Tongue (tissue), 2 donors: ENCODE results near the gene RABGGTA. TPM values are rescaled to one million over a fixed set of nuclear protein-coding genes. Genes with fewer than 3 reads are reported as not detected.

ENCODE experiments used
- DNase-seq: peaks from one replicate; pipeline ENCODE4 v3.0.0-alpha.2; 2015
- total RNA-seq: library from RNA; depleted of rRNA; stranded (reverse); fragments of >200 nt; gene quantifications from one replicate; pipeline ENCODE4 v1.2.3, GENCODE V29; 2014

The RABGGTA gene
- total RNA-seq, 1 donor from 2014 or later, result 16.5 TPM

GRCh38 chr14:24279301-24280186 lies 8.1 kb upstream of the RABGGTA start:
- no peak for DNase-seq

- no peak for DNase-seq
Measured at GRCh38 chr14:24278424-24278823, 7.0 kb upstream of the RABGGTA start.

DNA sequence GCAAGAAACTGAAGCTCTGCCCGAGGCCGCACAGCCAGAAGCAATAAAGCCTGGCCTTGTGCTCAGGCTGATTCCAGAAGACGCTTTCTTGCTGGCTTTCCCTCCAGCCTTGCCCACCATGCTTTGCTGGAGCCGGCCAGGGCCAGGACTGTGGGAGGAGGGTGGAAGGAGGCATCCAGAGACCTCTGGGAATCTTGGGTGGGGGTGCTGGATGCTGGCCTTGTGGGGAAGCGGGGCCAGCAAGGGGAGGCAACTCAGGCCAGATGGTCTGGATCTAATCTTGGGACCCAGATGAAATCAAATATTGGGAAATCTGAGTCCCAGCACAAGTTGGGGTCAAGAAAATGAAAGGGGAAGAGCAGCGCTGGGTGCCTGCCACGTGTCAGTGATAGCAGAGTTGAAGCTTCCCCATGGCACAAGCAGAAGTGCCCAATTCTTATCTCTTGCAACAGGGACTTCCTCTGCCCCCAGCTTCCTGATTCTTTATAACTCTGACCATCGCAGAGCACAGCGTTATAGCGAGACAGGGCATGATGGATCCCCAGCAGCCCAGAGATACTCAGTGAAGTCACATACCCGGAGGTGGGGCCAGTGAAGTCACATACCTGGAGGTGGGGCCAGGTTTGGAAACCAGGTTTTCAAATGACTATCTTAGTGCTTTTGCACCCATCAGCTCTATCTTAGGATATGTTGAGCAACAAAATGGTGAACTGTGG lies 6.4 kb upstream of the RABGGTA start:
- no peak for DNase-seq

GRCh38 chr14:24277071-24277470 lies 5.7 kb upstream of the RABGGTA start:
- DNase-seq, result no peak

GRCh38 chr14:24274101-24274543 lies 2.7 kb upstream of the RABGGTA start:
- no peak for DNase-seq

DNA sequence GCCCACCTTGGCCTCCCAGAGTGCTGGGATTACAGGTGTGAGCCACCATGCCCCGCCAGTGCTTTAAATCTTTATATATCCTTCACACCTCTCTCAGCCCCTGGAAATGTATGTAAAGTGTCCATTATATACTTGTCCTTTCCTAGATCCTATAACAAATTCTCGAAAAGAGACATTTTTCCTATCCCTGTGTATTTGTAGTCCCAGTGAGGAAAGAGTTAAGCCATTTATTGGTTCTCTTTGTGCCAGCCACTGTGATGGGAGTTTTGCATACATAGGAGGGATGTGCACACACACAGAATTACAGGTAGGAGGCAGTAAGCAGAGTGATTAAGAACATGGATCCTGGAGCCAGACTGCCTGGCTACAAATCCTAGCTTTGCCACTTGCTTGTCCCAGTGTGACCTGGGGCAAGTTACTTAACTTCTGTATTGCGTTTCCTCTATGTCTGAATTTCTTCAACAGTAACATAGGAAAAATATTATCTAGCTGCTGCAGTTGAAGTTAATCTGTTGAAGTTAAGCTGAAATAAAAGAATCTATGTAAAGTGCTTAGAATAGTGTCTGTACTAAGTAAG lies 2.1 kb upstream of the RABGGTA start:
- DNase-seq, result no peak

DNA sequence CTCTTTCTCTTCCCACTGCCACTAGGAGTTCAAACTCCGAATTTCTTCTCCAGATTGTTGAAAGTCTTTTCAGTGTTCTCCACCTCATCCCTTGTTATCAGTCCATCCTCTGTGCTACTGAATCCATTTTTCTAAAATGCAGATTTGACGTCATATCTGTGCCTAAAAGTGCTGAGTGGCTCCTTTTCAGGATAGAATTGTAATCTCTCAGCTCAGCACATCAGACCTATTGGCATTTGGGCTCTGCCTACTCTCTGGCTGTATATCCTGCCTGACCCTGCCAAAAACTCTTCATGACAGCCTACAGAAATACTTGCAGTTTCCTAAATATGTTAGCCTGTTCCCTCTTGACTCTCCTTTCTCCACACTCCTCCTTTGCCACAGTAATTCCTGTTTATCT lies 1.1 kb upstream of the RABGGTA start:
- DNase-seq, result no peak

GRCh38 chr14:24271834-24272263 lies 452 bp upstream of the RABGGTA start:
- no peak for DNase-seq

DNA sequence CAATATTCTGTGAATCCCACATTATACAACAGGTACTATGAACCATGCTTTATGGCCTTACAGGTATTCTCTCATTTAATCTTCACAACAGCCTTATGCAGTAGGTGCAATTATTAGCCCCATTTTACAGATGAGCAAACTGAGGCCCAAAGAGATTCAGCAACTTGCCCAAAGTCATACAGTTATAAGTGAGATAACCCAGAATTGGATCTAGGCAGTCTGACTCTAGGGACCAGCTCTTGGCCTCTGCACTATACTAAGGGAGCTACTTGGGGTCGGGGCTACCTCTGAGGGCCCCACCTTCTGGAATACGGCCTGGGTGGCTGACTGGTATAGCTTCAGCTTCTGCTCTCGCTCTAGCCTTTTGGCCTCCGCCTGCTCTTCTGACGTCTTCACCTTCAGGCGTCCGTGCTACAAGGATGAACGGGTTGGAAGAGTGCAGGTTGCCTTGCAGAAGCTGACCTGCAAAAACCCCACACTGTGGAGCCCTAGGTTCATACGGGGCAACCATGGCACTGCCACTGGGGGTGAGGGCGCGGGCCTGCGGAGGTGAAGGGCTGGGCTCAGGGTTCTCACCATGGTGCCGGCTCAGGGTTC lies 762 bp downstream of the RABGGTA start:
- no peak for DNase-seq

GRCh38 chr14:24269910-24270536 lies 1.4 kb downstream of the RABGGTA start:
- DNase-seq, result no peak

- DNase-seq, result no peak
Measured at GRCh38 chr14:24269368-24269767, 2.0 kb downstream of the RABGGTA start.

- no peak for DNase-seq
Measured at GRCh38 chr14:24268225-24268624, 3.2 kb downstream of the RABGGTA start.

DNA sequence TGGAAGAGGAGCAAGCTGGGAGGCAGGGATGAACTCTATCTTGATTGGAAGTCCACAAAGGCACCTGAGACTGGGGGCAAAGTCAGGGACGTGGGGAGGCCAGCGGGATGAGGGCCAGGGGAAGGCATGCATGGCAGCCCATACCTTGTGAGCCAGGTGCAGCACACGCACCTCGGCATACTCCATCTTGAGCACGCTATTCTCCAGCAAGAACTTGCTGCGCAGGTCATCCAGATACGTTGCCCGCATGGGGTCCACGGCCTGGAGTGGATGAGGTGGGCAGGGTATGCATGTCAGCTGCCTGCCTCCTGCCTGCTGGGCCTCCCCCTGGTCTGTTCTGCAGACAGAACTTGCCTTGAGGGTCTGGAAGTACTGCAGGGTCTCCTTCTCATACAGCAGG lies 3.9 kb downstream of the RABGGTA start:
- no peak for DNase-seq

DNA sequence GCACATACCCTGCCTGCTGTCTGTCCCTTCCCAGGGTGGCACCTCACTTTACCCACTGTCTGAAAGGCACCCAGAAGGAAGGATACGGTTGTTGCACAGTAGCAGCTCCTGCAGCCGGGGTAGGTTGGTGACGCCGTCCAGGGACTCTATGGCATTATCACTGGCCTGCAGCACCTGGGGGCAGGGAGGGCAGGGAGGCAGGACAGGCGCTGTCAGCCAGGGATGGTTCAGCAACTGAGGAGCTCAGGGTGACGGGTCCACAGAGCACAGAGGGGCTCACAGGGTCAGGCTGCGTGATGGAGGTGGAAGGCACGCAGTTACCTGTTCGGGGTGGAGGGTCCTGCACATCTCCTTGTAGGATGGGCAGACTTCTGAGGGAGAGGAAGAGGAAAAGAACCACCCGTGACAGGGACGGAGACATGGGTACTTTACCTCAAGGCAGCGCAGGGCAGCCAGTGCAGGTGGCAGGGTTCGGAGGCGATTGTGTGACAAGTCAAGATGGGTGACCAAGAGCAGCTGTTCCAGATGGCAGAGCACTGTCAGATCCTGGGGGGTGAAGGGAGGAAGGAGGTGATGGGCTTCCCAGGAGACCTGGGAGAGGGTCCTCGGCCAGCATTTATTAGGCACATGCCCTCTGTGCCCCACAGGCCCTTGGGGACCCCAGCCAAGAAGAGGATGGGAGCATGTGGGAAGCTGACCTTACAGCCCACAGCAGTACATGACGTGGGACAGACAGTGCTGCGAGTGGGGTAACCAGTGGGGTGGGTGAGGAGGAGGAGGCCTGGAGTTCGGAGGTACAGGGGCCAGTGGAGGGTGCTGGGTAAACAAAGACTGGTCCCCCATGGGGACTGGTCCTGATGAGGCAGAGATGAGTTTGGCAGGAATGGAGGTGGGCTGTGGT lies 4.8 kb downstream of the RABGGTA start:
- no peak for DNase-seq

DNA sequence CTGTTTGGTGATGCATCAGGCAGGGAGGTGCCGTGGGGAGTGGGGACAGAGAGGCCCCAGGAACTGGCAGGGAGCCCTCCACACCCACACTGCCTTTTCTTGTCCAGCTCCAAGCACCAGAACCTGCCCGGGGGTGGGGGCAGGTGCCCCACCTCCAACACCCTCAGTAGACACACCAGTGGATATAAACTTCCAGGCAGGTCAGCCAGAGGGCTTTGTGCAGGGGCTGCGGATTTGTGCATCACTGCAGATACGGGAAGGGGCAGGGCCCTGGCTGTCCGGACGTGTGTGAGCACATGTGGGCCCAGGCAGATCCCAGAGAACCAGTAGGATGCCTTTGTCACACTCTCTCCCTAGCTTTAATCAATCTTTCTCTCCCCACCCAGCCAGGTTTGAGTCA lies 7.1 kb downstream of the RABGGTA start:
- no peak for DNase-seq

DNA sequence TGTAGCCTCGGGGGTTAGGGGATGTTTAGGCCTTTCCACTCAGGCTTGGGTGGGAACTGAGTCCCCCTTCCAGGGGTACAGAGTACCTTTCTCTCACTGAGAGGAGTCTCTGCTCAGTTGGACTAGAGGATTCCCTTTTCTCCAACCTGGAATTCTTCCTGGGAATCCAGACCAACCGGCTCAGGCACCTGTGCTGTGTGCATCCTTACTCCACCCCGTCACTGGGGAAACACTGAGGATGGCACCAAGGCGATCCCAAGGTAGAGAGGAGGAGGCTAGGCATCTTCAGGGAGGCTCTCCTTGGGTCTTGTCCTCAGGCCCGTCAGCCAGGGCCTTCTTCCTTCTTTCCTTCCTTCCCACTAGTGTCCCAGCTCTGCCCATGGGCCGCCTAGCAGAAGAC lies 7.5 kb downstream of the RABGGTA start:
- DNase-seq, result no peak

DNA sequence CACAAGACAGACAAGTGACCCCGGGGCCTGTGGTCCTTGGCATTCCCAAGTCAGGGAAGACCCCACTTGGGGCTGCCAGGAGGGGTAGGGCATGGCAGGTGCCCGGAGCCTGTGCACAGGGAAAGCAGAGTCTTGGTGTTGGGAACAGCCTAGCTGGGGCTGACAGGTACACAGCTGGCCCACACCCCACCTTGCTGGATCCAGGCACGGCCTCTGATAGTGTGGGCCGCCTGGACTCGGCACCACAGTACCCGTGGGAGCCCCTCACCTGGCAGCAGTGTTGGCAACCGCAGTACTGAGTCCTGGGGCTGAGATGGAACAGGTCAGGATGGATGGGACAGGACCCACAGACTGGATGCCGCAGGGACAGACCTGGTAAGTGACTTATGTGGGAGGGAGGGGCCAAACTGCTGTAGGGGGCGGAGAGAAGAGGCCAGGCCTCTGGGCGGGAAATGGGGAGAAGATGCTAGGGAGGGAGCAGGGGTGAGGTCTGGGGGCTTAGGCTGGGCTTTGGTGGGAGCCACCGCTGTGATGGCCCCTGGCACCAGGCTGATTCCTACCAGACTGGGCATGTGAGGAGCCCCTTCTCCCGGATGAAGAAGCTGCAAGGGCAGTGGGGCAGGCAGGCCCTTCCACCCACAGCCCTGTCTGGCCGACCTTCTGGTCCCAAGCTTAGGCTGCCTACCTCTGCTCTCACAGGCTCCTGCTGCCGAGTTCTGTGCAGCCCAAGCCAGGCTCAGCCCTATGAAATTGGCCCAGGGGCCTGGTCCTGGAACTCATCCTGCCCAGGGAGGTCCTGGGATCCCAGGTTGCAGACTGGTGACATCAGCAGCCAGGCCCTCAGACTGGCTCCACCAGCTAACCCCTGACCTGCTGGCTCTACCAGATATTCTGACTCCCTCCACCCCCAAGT lies 8.3 kb downstream of the RABGGTA start, which contains the start of gene TGM1:
Gene TGM1 (minus strand): TSS at position 357 of the 913 bp plus-strand sequence. CDS start 825 bp downstream, outside the sequence.
- no peak for DNase-seq

- no peak for DNase-seq
Measured at GRCh38 chr14:24261969-24262327, 9.4 kb downstream of the RABGGTA start.

- no peak for DNase-seq
Measured at GRCh38 chr14:24261256-24261968, 10.0 kb downstream of the RABGGTA start.
